HK-2 (cell line): ENCODE data around the gene ADGRF4.
"Not testable (repeated sequence)": the region's sequence is repeated elsewhere in the genome, so short reads cannot be mapped to it uniquely, and the experiment has no call there.

Source experiments
- DNase-seq: peaks from one replicate; pipeline ENCODE4 v3.0.0-alpha.2; 2018; ENCODE audit not compliant: unreplicated experiment

ADGRF4 gene

GRCh38 chr6:47734831-47735481 lies 36.6 kb downstream of the ADGRF4 start:
- DNase-seq, result no peak

- DNase-seq, result no peak
These were observed 37.8 kb downstream of the ADGRF4 start for GRCh38 chr6:47736083-47736700.

GRCh38 chr6:47737406-47737805 lies 39.0 kb downstream of the ADGRF4 start:
- DNase-seq, result no peak

GRCh38 chr6:47740714-47741113 lies 42.3 kb downstream of the ADGRF4 start:
- no peak for DNase-seq

- DNase-seq, result no peak
These were observed 43.4 kb downstream of the ADGRF4 start for GRCh38 chr6:47741807-47742206.

GRCh38 chr6:47743744-47744143 lies 45.4 kb downstream of the ADGRF4 start:
- no peak for DNase-seq

GRCh38 chr6:47745269-47745668 lies 46.9 kb downstream of the ADGRF4 start:
- not testable (repeated sequence) for DNase-seq

- DNase-seq, result no peak
These were observed 51.4 kb downstream of the ADGRF4 start for GRCh38 chr6:47749757-47750156.

GRCh38 chr6:47752801-47753200 lies 54.4 kb downstream of the ADGRF4 start:
- no peak for DNase-seq

- no peak for DNase-seq
These were observed 61.0 kb downstream of the ADGRF4 start for GRCh38 chr6:47759364-47759763.

GRCh38 chr6:47762502-47762901 lies 64.1 kb downstream of the ADGRF4 start:
- no peak for DNase-seq

- DNase-seq, result no peak
These were observed 68.1 kb downstream of the ADGRF4 start for GRCh38 chr6:47766445-47766844.

- DNase-seq, result no peak
These were observed 68.7 kb downstream of the ADGRF4 start for GRCh38 chr6:47767102-47767501.

- DNase-seq, result no peak
These were observed 71.6 kb downstream of the ADGRF4 start for GRCh38 chr6:47769982-47770381.
